ENCODE measurements around the gene CDCP1.

CDCP1 gene

GRCh38 chr3:45110509-45110833, 35.7 kb downstream of the CDCP1 start:
- Histone ChIP-seq H3K4me1 (ENCODE audit: control insufficient read depth, insufficient read depth, low read length, unreplicated experiment) (peaks cover 21% of the 10 kb centered on the region), H3K4me3 (ENCODE audit: low read depth, low read length) (no peak overlapping the region), H3K27me3 (ENCODE audit: insufficient read depth, low read length) (no peaks in the 10 kb centered on the region), H3K79me2 (ENCODE audit: control insufficient read depth, insufficient read depth, low read length, unreplicated experiment) (no peaks in the 10 kb centered on the region), H3K27ac (ENCODE audit: low read depth, low read length) (no peak overlapping the region), H3K36me3 (ENCODE audit: insufficient read depth, low read length) (peaks cover 3% of the 10 kb centered on the region; the same call in 1 of the 2 replicates), H2AFZ (ENCODE audit: low read length, unreplicated experiment) (no peak overlapping the region)

- H3K4me1 ChIP-seq (ENCODE audit: control insufficient read depth, insufficient read depth, low read length, unreplicated experiment) = peaks cover 26% of the 10 kb centered on the region
- H3K27me3 ChIP-seq (ENCODE audit: insufficient read depth, low read length) = no peaks in the 10 kb centered on the region
- H3K36me3 ChIP-seq (ENCODE audit: insufficient read depth, low read length) = peaks cover 3% of the 10 kb centered on the region; the same call in 1 of the 2 replicates
- no peaks in the 10 kb centered on the region for H3K79me2 ChIP-seq (ENCODE audit: control insufficient read depth, insufficient read depth, low read length, unreplicated experiment)
- no peak overlapping the region for H2AFZ ChIP-seq (ENCODE audit: low read length, unreplicated experiment)
- no peak overlapping the region for H3K4me3 ChIP-seq (ENCODE audit: low read depth, low read length)
- H3K27ac ChIP-seq (ENCODE audit: low read depth, low read length) = no peak overlapping the region
Measured at GRCh38 chr3:45109771-45110508, 36.2 kb downstream of the CDCP1 start.

GRCh38 chr3:45106874-45107273, 39.3 kb downstream of the CDCP1 start:
- H3K79me2 ChIP-seq (ENCODE audit: control insufficient read depth, insufficient read depth, low read length, unreplicated experiment) = no peaks in the 10 kb centered on the region
- peaks cover 20% of the 10 kb centered on the region for H3K4me1 ChIP-seq (ENCODE audit: control insufficient read depth, insufficient read depth, low read length, unreplicated experiment)
- no peak overlapping the region for H2AFZ ChIP-seq (ENCODE audit: low read length, unreplicated experiment)
- peaks cover 13% of the 10 kb centered on the region for H3K36me3 ChIP-seq (ENCODE audit: insufficient read depth, low read length)
- no peak overlapping the region for H3K4me3 ChIP-seq (ENCODE audit: low read depth, low read length)
- H3K27ac ChIP-seq (ENCODE audit: low read depth, low read length) = no peak overlapping the region
- H3K27me3 ChIP-seq (ENCODE audit: insufficient read depth, low read length) = no peaks in the 10 kb centered on the region

GRCh38 chr3:45105855-45106671, 40.1 kb downstream of the CDCP1 start:
- Histone ChIP-seq H3K4me1 (ENCODE audit: control insufficient read depth, insufficient read depth, low read length, unreplicated experiment) (peaks cover 22% of the 10 kb centered on the region), H3K4me3 (ENCODE audit: low read depth, low read length) (peak overlapping the region; percentile 10; the same call in 1 of the 2 replicates), H3K36me3 (ENCODE audit: insufficient read depth, low read length) (peaks cover 9% of the 10 kb centered on the region), H3K27ac (ENCODE audit: low read depth, low read length) (peak overlapping the region; percentile 72), H2AFZ (ENCODE audit: low read length, unreplicated experiment) (no peak overlapping the region), H3K79me2 (ENCODE audit: control insufficient read depth, insufficient read depth, low read length, unreplicated experiment) (no peaks in the 10 kb centered on the region), H3K27me3 (ENCODE audit: insufficient read depth, low read length) (no peaks in the 10 kb centered on the region)

GRCh38 chr3:45104715-45105711, 41.2 kb downstream of the CDCP1 start:
- H3K36me3 ChIP-seq (ENCODE audit: insufficient read depth, low read length) = peaks cover 9% of the 10 kb centered on the region
- peaks cover 27% of the 10 kb centered on the region for H3K4me1 ChIP-seq (ENCODE audit: control insufficient read depth, insufficient read depth, low read length, unreplicated experiment)
- no peak overlapping the region for H2AFZ ChIP-seq (ENCODE audit: low read length, unreplicated experiment)
- H3K79me2 ChIP-seq (ENCODE audit: control insufficient read depth, insufficient read depth, low read length, unreplicated experiment) = no peaks in the 10 kb centered on the region
- no peaks in the 10 kb centered on the region for H3K27me3 ChIP-seq (ENCODE audit: insufficient read depth, low read length)
- no peak overlapping the region for H3K4me3 ChIP-seq (ENCODE audit: low read depth, low read length)
- peak overlapping the region; percentile 72 for H3K27ac ChIP-seq (ENCODE audit: low read depth, low read length)

- no peak overlapping the region for H2AFZ ChIP-seq (ENCODE audit: low read length, unreplicated experiment)
- H3K36me3 ChIP-seq (ENCODE audit: insufficient read depth, low read length) = peaks cover 9% of the 10 kb centered on the region
- H3K79me2 ChIP-seq (ENCODE audit: control insufficient read depth, insufficient read depth, low read length, unreplicated experiment) = no peaks in the 10 kb centered on the region
- H3K27ac ChIP-seq (ENCODE audit: low read depth, low read length) = no peak overlapping the region
- H3K4me3 ChIP-seq (ENCODE audit: low read depth, low read length) = no peak overlapping the region
- peaks cover 27% of the 10 kb centered on the region for H3K4me1 ChIP-seq (ENCODE audit: control insufficient read depth, insufficient read depth, low read length, unreplicated experiment)
- no peaks in the 10 kb centered on the region for H3K27me3 ChIP-seq (ENCODE audit: insufficient read depth, low read length)
Measured at GRCh38 chr3:45103753-45104714, 42.1 kb downstream of the CDCP1 start.

- H3K36me3 ChIP-seq (ENCODE audit: insufficient read depth, low read length) = peaks cover 9% of the 10 kb centered on the region
Measured at GRCh38 chr3:45103334-45103733, 42.8 kb downstream of the CDCP1 start.

GRCh38 chr3:45100981-45101407, 45.2 kb downstream of the CDCP1 start:
- H3K27ac ChIP-seq (ENCODE audit: low read depth, low read length) = no peak overlapping the region
- H2AFZ ChIP-seq (ENCODE audit: low read length, unreplicated experiment) = no peak overlapping the region
- no peaks in the 10 kb centered on the region for H3K27me3 ChIP-seq (ENCODE audit: insufficient read depth, low read length)
- peaks cover 9% of the 10 kb centered on the region for H3K36me3 ChIP-seq (ENCODE audit: insufficient read depth, low read length)
- peaks cover 19% of the 10 kb centered on the region for H3K4me1 ChIP-seq (ENCODE audit: control insufficient read depth, insufficient read depth, low read length, unreplicated experiment)
- no peak overlapping the region for H3K4me3 ChIP-seq (ENCODE audit: low read depth, low read length)
- H3K79me2 ChIP-seq (ENCODE audit: control insufficient read depth, insufficient read depth, low read length, unreplicated experiment) = no peaks in the 10 kb centered on the region

More at GRCh38 chr3:45103334-45103733, 42.8 kb downstream of the CDCP1 start:
- Histone ChIP-seq H2AFZ (ENCODE audit: low read length, unreplicated experiment) (no peak overlapping the region), H3K79me2 (ENCODE audit: control insufficient read depth, insufficient read depth, low read length, unreplicated experiment) (no peaks in the 10 kb centered on the region), H3K27ac (ENCODE audit: low read depth, low read length) (no peak overlapping the region), H3K4me1 (ENCODE audit: control insufficient read depth, insufficient read depth, low read length, unreplicated experiment) (peaks cover 27% of the 10 kb centered on the region), H3K27me3 (ENCODE audit: insufficient read depth, low read length) (no peaks in the 10 kb centered on the region), H3K4me3 (ENCODE audit: low read depth, low read length) (no peak overlapping the region)

- Histone ChIP-seq H3K36me3 (ENCODE audit: insufficient read depth, low read length) (no peaks in the 10 kb centered on the region; the same call in 1 of the 2 replicates), H3K4me3 (ENCODE audit: low read depth, low read length) (no peak overlapping the region)
Measured at GRCh38 chr3:45098310-45098709, 47.9 kb downstream of the CDCP1 start.

More at GRCh38 chr3:45098310-45098709, 47.9 kb downstream of the CDCP1 start:
- no peaks in the 10 kb centered on the region for H3K27me3 ChIP-seq (ENCODE audit: insufficient read depth, low read length)
- no peak overlapping the region for H3K27ac ChIP-seq (ENCODE audit: low read depth, low read length)
- H2AFZ ChIP-seq (ENCODE audit: low read length, unreplicated experiment) = no peak overlapping the region
- H3K4me1 ChIP-seq (ENCODE audit: control insufficient read depth, insufficient read depth, low read length, unreplicated experiment) = peaks cover 7% of the 10 kb centered on the region
- no peaks in the 10 kb centered on the region for H3K79me2 ChIP-seq (ENCODE audit: control insufficient read depth, insufficient read depth, low read length, unreplicated experiment)

All from ACC112 (cell line).